22Rv1 (cell line): ENCODE results near the gene C1orf122.
"Not testable (repeated sequence)": the region's sequence is repeated elsewhere in the genome, so short reads cannot be mapped to it uniquely, and the experiment has no call there.

Experiments
- H3K27ac ChIP-seq: fragments of 450-650 bp; 2 replicates; pipeline ENCODE4 v1.5.1; 2017
- CTCF ChIP-seq: fragments of 450-650 bp; IDR thresholded peaks from 2 replicates; pipeline ENCODE4 v1.5.1; 2017; ENCODE audit warnings: mild to moderate bottlenecking
- ZFX ChIP-seq: fragments of 450-650 bp; IDR thresholded peaks from 2 replicates; pipeline ENCODE4 v1.6.1; 2017; ENCODE audit warnings: antibody characterized with exemption, borderline replicate concordance

C1orf122 gene

GRCh38 chr1:37764888-37765441 is 42.6 kb upstream of the C1orf122 start, which contains the start of gene EPHA10:
TSS of gene EPHA10 (minus strand) at chr1:37765120. CDS start at chr1:37765066, 54 bp downstream.
- no peak within 1 kb of the TSS for H3K27ac ChIP-seq
- TF ChIP-seq ZFX (no peak), CTCF (no peak)

DNA sequence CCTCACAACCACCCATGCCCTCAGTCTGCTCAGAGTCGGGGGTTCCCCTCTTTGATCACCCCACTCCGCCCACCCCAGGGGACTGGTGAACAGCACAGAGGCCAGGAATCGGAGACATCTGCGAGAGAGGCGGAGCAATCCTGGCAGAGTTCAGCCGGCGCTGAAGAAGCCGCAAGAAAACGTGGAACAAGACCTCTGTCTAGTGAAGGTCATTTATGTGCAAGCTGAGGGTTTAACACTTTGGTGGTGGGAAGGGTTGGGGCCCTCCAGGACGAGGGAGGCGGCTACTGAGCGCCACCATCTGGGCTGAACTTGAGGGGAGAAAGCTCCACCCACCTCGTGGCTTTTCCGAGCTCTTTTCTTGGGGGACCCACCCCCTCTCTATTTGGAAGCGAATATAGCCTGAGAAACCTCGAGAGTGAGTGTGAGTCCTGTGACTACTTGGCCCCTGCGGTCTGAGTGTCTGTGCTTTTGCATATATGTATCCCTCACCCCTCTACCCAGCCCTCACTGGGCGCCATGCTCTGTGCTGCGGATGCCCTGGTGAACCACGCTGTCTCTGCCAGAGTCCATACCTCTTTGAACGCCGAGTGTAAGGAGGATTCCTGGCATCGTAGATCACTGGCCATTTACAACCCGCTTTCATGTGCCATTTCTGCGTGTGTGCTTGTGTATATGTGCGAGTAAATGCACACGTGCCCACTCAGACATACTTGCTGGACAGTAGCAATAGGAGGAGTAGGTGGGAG is 41.5 kb upstream of the C1orf122 start:
- no peak for TF ChIP-seq ZFX
- no peak for TF ChIP-seq CTCF
- no peak overlapping the region for H3K27ac ChIP-seq

DNA sequence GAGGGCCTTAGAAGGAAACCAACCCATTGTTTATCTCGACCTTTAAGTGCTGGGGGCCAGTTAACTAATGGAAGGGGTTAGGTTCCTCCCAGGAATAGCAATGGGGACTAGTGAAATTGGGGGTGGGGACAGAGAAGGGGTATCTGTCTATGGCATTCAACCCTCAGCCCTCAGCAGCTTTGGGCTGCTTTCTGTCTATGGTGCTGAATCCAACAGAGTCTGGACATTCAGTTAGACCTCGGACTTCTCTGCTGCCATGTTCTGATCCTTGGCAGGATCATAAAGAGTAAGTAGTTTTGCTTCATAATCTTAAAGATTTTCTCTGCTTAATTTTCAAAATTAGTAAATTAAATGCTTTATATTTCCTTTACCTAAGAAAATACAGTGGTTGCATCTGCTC is 40.1 kb upstream of the C1orf122 start:
- no peak overlapping the region for H3K27ac ChIP-seq
- TF ChIP-seq ZFX (no peak), CTCF (no peak)

GRCh38 chr1:37771440-37771839 is 36.1 kb upstream of the C1orf122 start:
- not testable (repeated sequence) for H3K27ac ChIP-seq

- TF ChIP-seq CTCF (no peak), ZFX (no peak)
- H3K27ac ChIP-seq, result no peak overlapping the region
Observed at GRCh38 chr1:37776946-37777516, 30.6 kb upstream of the C1orf122 start.

GRCh38 chr1:37778654-37779053 is 28.9 kb upstream of the C1orf122 start:
- no peak overlapping the region for H3K27ac ChIP-seq
- TF ChIP-seq CTCF (no peak), ZFX (no peak)

DNA sequence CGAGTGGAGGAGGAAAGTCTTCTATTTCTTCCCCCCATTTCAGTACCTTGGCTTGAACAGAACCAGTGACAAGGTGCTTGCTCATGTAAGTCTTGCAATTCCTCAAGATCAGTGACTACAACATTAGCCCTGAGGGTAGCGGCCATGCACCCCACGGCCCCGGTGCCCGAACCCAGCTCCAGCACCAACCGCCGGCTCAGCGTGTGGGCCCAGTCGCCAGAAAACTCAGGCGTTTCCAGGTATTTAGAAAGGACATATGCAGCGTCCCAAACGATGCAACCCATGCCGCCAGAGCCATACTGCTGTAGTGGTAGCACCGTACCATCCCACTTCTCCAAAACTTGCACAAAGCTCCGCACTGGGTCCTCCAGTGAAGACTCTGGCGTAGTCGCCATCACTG is 25.1 kb upstream of the C1orf122 start:
- no peak overlapping the region for H3K27ac ChIP-seq
- TF ChIP-seq CTCF (no peak), ZFX (no peak)
